Activated CD4-positive, alpha-beta memory T cell treated with anti-CD3 and anti-CD28 coated beads, Interleukin-2, amount 10 ng/mL, durations not matched to agents 7 days and 5 days (primary cell): ENCODE results near the gene CPA1. TPM values are rescaled to one million over a fixed set of nuclear protein-coding genes. Genes with fewer than 3 reads are reported as not detected.

ENCODE experiments used
- CTCF ChIA-PET: fragments of 350-600 bp; sonication (Branson Sonifier 250); formaldehyde crosslinking; loops from one replicate; lab custom pipeline; 2021; ENCODE audit warnings: antibody characterized with exemption, inconsistent platforms; lab: Charles Lee
- POLR2A ChIA-PET: fragments of 350-600 bp; sonication (Branson Sonifier 250); formaldehyde crosslinking; loops from one replicate; lab custom pipeline; 2021; ENCODE audit warnings: antibody characterized with exemption; lab: Charles Lee
- DNase-seq: peaks from one replicate; pipeline ENCODE4 v3.0.0-alpha.2; 2020
- H3K27ac Mint-ChIP-seq: one replicate; pipeline ENCODE4 v1.8.0; 2021; ENCODE audit warnings: mild to moderate bottlenecking, mixed read lengths
- H3K27me3 Mint-ChIP-seq: one replicate; pipeline ENCODE4 v1.8.0; 2021; ENCODE audit warnings: mixed read lengths
- H3K36me3 Mint-ChIP-seq: one replicate; pipeline ENCODE4 v1.8.0; 2021; ENCODE audit warnings: low read depth, mixed read lengths
- H3K4me1 Mint-ChIP-seq: one replicate; pipeline ENCODE4 v1.8.0; 2021; ENCODE audit warnings: mixed read lengths
- H3K4me3 Mint-ChIP-seq: one replicate; pipeline ENCODE4 v1.8.0; 2021; ENCODE audit warnings: mild to moderate bottlenecking, mixed read lengths
- H3K9me3 Mint-ChIP-seq: one replicate; pipeline ENCODE4 v1.8.0; 2021; ENCODE audit warnings: mixed read lengths
- total RNA-seq, 2 experiments: library from RNA; stranded (reverse); gene quantifications; one replicate each; pipeline ENCODE4 v1.2.3, GENCODE V29; 2021

The CPA1 gene
- total RNA-seq, 2 experiments from 2014 or later: not detected

- Mint-ChIP-seq H3K27me3 (peaks cover 1% of the 10 kb centered on the region), H3K27ac (no peak overlapping the region), H3K4me1 (peaks cover 18% of the 10 kb centered on the region), H3K9me3 (no peaks in the 10 kb centered on the region), H3K36me3 (no peaks in the 10 kb centered on the region), H3K4me3 (no peak overlapping the region)
- ChIA-PET CTCF (no interaction called here), POLR2A (no interaction called here)
- no peak for DNase-seq
Measured at GRCh38 chr7:130346941-130347340, 33.4 kb upstream of the CPA1 start.

DNA sequence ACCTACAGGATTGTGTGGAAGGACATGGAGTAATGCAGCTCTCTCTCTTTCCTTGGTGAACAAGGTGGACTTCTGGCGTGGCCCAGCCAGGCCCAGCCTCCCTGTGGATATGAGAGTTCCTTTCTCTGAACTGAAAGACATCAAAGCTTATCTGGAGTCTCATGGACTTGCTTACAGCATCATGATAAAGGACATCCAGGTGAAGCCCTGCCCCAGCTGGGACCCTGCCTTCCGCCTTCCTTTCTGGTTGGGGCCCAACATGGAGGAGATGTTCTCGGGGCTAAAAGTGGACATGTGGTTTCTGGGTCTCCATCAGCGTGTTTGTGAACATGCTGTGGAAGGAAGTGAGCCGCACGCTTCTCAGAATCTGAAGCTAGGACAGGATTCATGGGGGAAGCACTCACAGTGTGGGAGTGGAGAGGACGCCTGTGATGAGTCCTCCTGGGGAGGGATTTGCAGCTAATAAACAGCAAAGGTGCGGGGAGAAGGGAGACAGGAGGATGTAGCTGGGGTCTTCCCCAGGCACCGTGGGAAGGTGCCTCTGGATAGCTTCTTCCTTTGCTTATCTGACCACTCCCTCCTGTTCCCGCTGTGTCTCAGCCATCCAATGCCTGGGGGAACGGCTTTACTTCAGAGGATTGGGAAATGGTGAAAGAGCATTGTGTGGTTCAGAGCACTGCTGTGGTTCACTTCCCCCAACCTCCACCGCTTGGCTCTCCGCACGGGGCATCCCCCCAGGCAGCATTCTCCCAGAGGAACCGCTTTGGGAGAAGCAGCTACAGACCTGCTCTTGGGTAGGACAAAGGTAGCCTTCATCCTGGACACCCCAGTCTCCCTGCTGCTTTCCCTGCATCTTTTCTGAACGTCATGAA is 30.1 kb upstream of the CPA1 start:
- H3K27me3 Mint-ChIP-seq: peaks cover 8% of the 10 kb centered on the region
- ChIA-PET CTCF (no interaction called here), POLR2A (no interaction called here)
- H3K4me1 Mint-ChIP-seq: peaks cover 20% of the 10 kb centered on the region
- H3K27ac Mint-ChIP-seq: no peak overlapping the region
- no peaks in the 10 kb centered on the region for H3K9me3 Mint-ChIP-seq
- no peak for DNase-seq
- no peak overlapping the region for H3K4me3 Mint-ChIP-seq
- H3K36me3 Mint-ChIP-seq: no peaks in the 10 kb centered on the region

DNA sequence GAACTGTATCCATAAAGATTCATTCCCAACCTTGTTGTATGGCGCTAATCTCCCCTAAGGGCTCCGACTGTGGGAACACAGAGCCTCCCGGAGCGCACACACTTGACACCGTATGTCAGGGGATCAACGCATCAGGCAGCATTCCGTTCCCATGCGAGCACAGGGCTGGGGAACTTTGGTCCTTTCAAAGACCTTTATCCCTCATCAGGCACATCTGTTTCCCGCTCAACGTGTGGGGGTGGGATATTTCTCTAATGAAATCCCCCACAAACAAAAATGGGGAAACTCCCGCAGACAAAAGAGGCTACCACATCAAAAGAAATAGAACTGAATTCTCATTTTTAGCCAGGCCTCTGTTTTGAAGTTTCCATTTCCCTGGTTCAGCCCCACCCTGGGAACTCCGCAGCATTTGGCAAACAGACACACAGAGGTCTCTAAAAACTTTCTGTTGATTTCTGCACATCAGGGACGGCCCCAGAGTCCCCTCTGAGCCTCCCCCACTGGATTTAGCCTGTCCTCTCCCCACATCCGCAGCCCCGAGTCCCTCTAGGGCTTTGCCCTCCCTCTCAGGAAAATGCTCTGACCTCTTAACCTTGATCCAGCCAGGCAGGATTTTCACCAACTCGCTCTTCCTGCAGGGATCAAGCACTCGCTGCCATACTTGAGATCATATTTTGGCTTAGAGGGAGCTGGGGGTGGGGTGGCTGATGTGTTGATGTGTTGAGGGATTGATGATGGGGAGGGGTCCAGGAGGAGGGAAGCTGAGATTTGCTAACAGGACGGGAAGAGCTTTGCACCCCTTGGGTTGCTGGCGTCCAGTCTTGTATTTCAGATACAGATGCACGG is 29.1 kb upstream of the CPA1 start:
- H3K27me3 Mint-ChIP-seq: peaks cover 6% of the 10 kb centered on the region
- CTCF ChIA-PET: no interaction called here
- H3K4me3 Mint-ChIP-seq: no peak overlapping the region
- no peaks in the 10 kb centered on the region for H3K36me3 Mint-ChIP-seq
- no peak for DNase-seq
- POLR2A ChIA-PET: no interaction called here
- no peaks in the 10 kb centered on the region for H3K9me3 Mint-ChIP-seq
- H3K27ac Mint-ChIP-seq: no peak overlapping the region
- H3K4me1 Mint-ChIP-seq: peaks cover 20% of the 10 kb centered on the region

- peaks cover 20% of the 10 kb centered on the region for H3K4me1 Mint-ChIP-seq
- POLR2A ChIA-PET: no interaction called here
- no peak for DNase-seq
- no peaks in the 10 kb centered on the region for H3K9me3 Mint-ChIP-seq
- H3K27ac Mint-ChIP-seq: no peak overlapping the region
- H3K4me3 Mint-ChIP-seq: no peak overlapping the region
- H3K36me3 Mint-ChIP-seq: no peaks in the 10 kb centered on the region
- peaks cover 6% of the 10 kb centered on the region for H3K27me3 Mint-ChIP-seq
- CTCF ChIA-PET: no interaction called here
Measured at GRCh38 chr7:130351791-130352090, 28.6 kb upstream of the CPA1 start.

GRCh38 chr7:130352194-130353074 is 27.9 kb upstream of the CPA1 start:
- Mint-ChIP-seq H3K4me3 (no peak overlapping the region), H3K27ac (no peak overlapping the region), H3K27me3 (peaks cover 6% of the 10 kb centered on the region), H3K4me1 (peaks cover 20% of the 10 kb centered on the region), H3K36me3 (no peaks in the 10 kb centered on the region), H3K9me3 (no peaks in the 10 kb centered on the region)
- CTCF ChIA-PET: no interaction called here
- POLR2A ChIA-PET: no interaction called here
- DNase-seq: no peak

- Mint-ChIP-seq H3K36me3 (no peaks in the 10 kb centered on the region), H3K27me3 (peaks cover 6% of the 10 kb centered on the region), H3K4me3 (no peak overlapping the region), H3K9me3 (no peaks in the 10 kb centered on the region), H3K4me1 (peaks cover 20% of the 10 kb centered on the region), H3K27ac (no peak overlapping the region)
- CTCF ChIA-PET: no interaction called here
- POLR2A ChIA-PET: no interaction called here
- no peak for DNase-seq
Measured at GRCh38 chr7:130353196-130353595, 27.1 kb upstream of the CPA1 start.

GRCh38 chr7:130356121-130356875 is 24.0 kb upstream of the CPA1 start:
- ChIA-PET POLR2A (no interaction called here), CTCF (no interaction called here)
- Mint-ChIP-seq H3K4me3 (no peak overlapping the region), H3K36me3 (no peaks in the 10 kb centered on the region), H3K27ac (no peak overlapping the region), H3K4me1 (peaks cover 5% of the 10 kb centered on the region), H3K9me3 (peaks cover 12% of the 10 kb centered on the region), H3K27me3 (peaks cover 6% of the 10 kb centered on the region)
- no peak for DNase-seq

- H3K27me3 Mint-ChIP-seq: peaks cover 6% of the 10 kb centered on the region
- DNase-seq: no peak
Measured at GRCh38 chr7:130356876-130357611, 23.2 kb upstream of the CPA1 start.

GRCh38 chr7:130358471-130358870 is 21.8 kb upstream of the CPA1 start:
- ChIA-PET POLR2A (no interaction called here), CTCF (no interaction called here)
- Mint-ChIP-seq H3K36me3 (no peaks in the 10 kb centered on the region), H3K27ac (no peak overlapping the region), H3K27me3 (peaks cover 2% of the 10 kb centered on the region), H3K4me1 (peaks cover 3% of the 10 kb centered on the region), H3K9me3 (peaks cover 12% of the 10 kb centered on the region), H3K4me3 (no peak overlapping the region)
- DNase-seq: no peak

More at GRCh38 chr7:130356876-130357611, 23.2 kb upstream of the CPA1 start:
- CTCF ChIA-PET: no interaction called here
- POLR2A ChIA-PET: no interaction called here
- Mint-ChIP-seq H3K36me3 (no peaks in the 10 kb centered on the region), H3K27ac (no peak overlapping the region), H3K4me3 (no peak overlapping the region), H3K9me3 (peaks cover 12% of the 10 kb centered on the region), H3K4me1 (peaks cover 2% of the 10 kb centered on the region)

DNA sequence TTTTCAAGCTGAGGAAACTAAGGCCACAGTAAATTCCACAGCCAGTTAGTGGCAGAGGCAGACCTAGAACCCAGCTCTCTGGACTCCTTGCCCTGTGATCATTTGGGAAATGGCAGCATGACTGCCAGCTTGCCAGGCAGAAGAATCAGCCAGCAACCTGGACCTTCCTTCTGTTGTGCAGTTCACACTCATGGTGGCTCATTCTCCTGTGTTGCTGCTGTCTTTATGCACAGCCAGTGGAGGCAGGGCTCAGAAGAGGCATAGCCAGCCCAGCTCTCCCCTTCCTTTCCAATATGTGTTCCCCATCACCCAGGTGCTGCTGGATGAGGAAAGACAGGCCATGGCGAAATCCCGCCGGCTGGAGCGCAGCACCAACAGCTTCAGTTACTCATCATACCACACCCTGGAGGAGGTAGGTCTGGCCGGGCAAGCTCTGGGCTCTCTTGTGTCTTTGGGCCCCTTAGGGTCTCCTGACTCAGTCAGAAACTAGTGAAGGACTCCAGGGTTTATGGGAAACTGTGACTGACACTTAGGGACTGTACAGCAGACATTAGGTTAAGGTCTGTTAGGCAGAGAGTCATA is 20.9 kb upstream of the CPA1 start:
- ChIA-PET CTCF (no interaction called here), POLR2A (no interaction called here)
- DNase-seq: no peak
- no peaks in the 10 kb centered on the region for H3K36me3 Mint-ChIP-seq
- no peak overlapping the region for H3K4me3 Mint-ChIP-seq
- peaks cover 12% of the 10 kb centered on the region for H3K9me3 Mint-ChIP-seq
- H3K27me3 Mint-ChIP-seq: no peaks in the 10 kb centered on the region
- peaks cover 3% of the 10 kb centered on the region for H3K4me1 Mint-ChIP-seq
- no peak overlapping the region for H3K27ac Mint-ChIP-seq

GRCh38 chr7:130360518-130360917 is 19.8 kb upstream of the CPA1 start:
- no peak for DNase-seq
- Mint-ChIP-seq H3K4me3 (no peak overlapping the region), H3K27ac (no peak overlapping the region), H3K36me3 (no peaks in the 10 kb centered on the region), H3K9me3 (peaks cover 12% of the 10 kb centered on the region), H3K27me3 (no peaks in the 10 kb centered on the region), H3K4me1 (peaks cover 3% of the 10 kb centered on the region)
- POLR2A ChIA-PET: no interaction called here
- CTCF ChIA-PET: no interaction called here

GRCh38 chr7:130361681-130362080 is 18.6 kb upstream of the CPA1 start:
- no peak overlapping the region for H3K4me3 Mint-ChIP-seq
- DNase-seq: no peak
- H3K27me3 Mint-ChIP-seq: no peaks in the 10 kb centered on the region
- no peak overlapping the region for H3K27ac Mint-ChIP-seq
- CTCF ChIA-PET: interaction anchor here (0.6 kb wide), 1 partner anchor 471 kb away, joined by 3 read pairs; no protein-coding TSS in a partner anchor
- H3K4me1 Mint-ChIP-seq: peaks cover 3% of the 10 kb centered on the region
- peaks cover 12% of the 10 kb centered on the region for H3K9me3 Mint-ChIP-seq
- POLR2A ChIA-PET: no interaction called here
- no peaks in the 10 kb centered on the region for H3K36me3 Mint-ChIP-seq
